ENCODE results near the gene RPS29. TPM values are rescaled to one million over a fixed set of nuclear protein-coding genes. Genes with fewer than 3 reads are reported as not detected.

RPS29 gene
- total RNA-seq = 1,860 and 1,913 TPM in 2 replicates

- Mint-ChIP-seq H3K4me3 (peak within 1 kb of the TSS; percentile 93), H3K27ac (peak within 1 kb of the TSS; percentile 99), H3K4me1 (ENCODE audit: low read depth) (peaks cover 46% of the 10 kb centered on the region), H3K9me3 (no peaks in the 10 kb centered on the region), H3K36me3 (ENCODE audit: low read depth) (peaks cover 52% of the 10 kb centered on the region), H3K27me3 (ENCODE audit: insufficient read depth) (peaks cover 3% of the 10 kb centered on the region)
- peak; percentile 97 for DNase-seq (ENCODE audit: low spot score)
- intact Hi-C loops (cut with micrococcal nuclease) = loop anchor here (1.0 to 10.0 kb wide), 10 partner anchors 12 to 1249 kb away; partner anchors contain the start of genes DMAC2L, L2HGDH, LRR1 and MGAT2
These were observed at the start of gene RPS29 for GRCh38 chr14:49585803-49586672. TSS of gene RPS29 (minus strand) at chr14:49586380. CDS start at chr14:49586346, 34 bp downstream.

- Mint-ChIP-seq H3K36me3 (ENCODE audit: low read depth) (peaks cover 25% of the 10 kb centered on the region), H3K27me3 (ENCODE audit: insufficient read depth) (no peaks in the 10 kb centered on the region), H3K9me3 (no peaks in the 10 kb centered on the region), H3K4me1 (ENCODE audit: low read depth) (peaks cover 38% of the 10 kb centered on the region), H3K27ac (peak within 1 kb of the TSS; percentile 96), H3K4me3 (peak within 1 kb of the TSS; percentile 93)
- intact Hi-C loops (cut with micrococcal nuclease) = loop anchor here (1.0 to 5.0 kb wide), 8 partner anchors 14 to 898 kb away; partner anchors contain the start of genes KLHDC2, LRR1, MAP4K5 and MGAT2
- peak; percentile 53 for DNase-seq (ENCODE audit: low spot score)
These were observed 48.6 kb upstream of the RPS29 start, which contains the start of gene DNAAF2 for GRCh38 chr14:49634547-49635334. TSS of gene DNAAF2 (minus strand) at chr14:49635244. CDS start at chr14:49635149, 95 bp downstream.

DNA sequence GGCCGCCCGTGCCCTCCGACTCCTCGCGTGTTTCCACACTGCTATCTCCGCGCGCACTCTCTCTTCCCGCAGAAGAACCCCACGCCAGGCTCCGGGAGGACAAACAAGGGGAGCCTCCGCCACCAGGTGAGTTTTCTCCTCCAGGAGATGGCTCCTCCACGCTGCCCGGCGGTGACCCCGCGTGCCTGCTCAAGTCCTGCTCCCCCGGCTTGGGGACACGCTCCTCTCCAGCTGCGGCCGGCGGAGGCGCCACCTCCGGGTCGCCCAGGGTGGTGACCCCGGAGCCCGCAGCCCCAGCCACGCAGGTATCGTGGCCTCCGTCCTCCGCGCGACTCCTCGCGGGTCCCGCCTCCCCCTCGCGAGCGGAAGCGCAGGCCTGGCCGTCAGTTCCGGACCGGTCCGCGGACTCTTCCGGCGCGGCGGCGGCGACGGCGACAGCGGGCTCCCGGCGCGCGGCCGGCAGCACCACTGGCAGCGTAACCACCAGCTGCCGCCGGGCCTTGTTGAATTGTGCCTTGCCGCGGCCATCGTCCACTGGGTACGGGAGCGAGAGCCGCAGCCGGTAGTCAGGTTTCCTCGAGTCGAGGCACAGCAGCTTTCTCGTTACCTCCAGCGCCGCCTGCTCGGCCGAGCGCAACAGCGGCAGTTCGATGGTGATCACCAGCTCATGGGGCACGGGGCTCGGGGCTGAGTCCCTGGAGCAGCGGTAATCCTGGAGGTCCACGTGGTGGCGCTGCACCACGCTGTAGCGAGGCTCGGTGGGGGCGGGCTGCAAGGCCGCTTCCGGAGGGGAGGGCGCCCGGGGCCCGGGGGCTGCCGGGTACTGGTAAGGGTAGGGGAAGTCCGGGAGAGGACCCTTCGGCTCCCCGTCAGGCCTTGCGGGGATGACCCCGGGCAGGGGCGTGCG, 47.7 kb upstream of the RPS29 start:
- H3K4me1 Mint-ChIP-seq (ENCODE audit: low read depth) = peaks cover 39% of the 10 kb centered on the region
- H3K27me3 Mint-ChIP-seq (ENCODE audit: insufficient read depth) = no peaks in the 10 kb centered on the region
- peak; percentile 93 for DNase-seq (ENCODE audit: low spot score)
- H3K4me3 Mint-ChIP-seq = peak overlapping the region; percentile 93
- H3K9me3 Mint-ChIP-seq = no peaks in the 10 kb centered on the region
- intact Hi-C loops (cut with micrococcal nuclease) = loop anchor here (1.0 to 5.0 kb wide), 8 partner anchors 14 to 898 kb away; partner anchors contain the start of genes KLHDC2, LRR1, MAP4K5 and MGAT2
- peak overlapping the region; percentile 96 for H3K27ac Mint-ChIP-seq
- H3K36me3 Mint-ChIP-seq (ENCODE audit: low read depth) = peaks cover 21% of the 10 kb centered on the region

DNA sequence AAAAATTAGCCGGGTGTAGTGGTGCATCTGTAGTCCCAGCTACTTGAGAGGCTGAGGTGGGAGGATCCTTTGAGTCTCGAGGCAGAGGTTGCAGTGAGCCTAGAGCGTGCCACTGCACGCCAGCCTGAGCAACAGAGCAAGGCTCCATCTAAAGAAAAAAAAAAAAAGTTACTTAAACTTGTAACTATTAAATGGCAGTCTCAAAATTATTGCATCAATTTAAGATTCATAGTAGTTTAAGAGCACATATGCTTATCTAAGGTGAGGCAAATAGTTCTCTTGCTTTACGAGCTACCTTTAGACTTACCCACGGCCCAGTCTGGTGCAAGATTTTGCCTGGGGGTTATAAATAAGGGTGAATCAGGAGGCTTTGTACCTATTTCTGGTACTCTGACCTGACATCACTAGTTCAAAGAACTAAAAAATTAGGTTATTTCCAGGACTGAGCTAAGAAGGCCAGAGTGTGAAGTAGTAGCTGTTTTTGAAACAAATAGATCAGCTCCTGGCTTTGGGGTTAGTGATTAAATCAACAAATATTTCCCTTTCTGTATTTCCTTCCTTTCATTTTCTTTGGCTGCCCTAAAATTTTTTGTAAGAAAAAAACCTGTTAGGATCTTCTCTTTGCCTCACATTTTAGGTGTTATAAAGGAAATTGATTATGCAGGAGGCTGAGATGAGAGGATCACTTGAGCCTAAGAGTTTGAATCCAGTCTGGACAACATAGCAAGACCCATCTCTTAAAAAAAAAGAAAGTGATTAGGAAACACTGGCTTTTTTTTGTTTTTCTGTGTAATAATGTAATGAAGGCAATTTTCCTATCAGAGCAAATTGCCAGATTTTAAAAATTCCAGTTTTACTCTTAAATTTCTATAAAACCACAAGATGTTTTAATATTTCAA, 38.0 kb upstream of the RPS29 start:
- intact Hi-C loops (cut with micrococcal nuclease) = loop anchor here (5.0 kb wide), 2 partner anchors 378 to 608 kb away; partner anchors contain the start of gene SOS2
- Mint-ChIP-seq H3K9me3 (no peaks in the 10 kb centered on the region), H3K4me3 (peak overlapping the region; percentile 98), H3K27ac (peak overlapping the region; percentile 53), H3K4me1 (ENCODE audit: low read depth) (peaks cover 51% of the 10 kb centered on the region), H3K36me3 (ENCODE audit: low read depth) (peaks cover 38% of the 10 kb centered on the region), H3K27me3 (ENCODE audit: insufficient read depth) (no peaks in the 10 kb centered on the region)
- no peak for DNase-seq (ENCODE audit: low spot score)

- H3K4me1 Mint-ChIP-seq (ENCODE audit: low read depth) = peaks cover 53% of the 10 kb centered on the region
- intact Hi-C loops (cut with micrococcal nuclease) = loop anchor here (5.0 kb wide), 2 partner anchors 379 to 609 kb away; partner anchors contain the start of gene SOS2
- H3K4me3 Mint-ChIP-seq = peak overlapping the region; percentile 98
- peak overlapping the region; percentile 53 for H3K27ac Mint-ChIP-seq
- no peaks in the 10 kb centered on the region for H3K27me3 Mint-ChIP-seq (ENCODE audit: insufficient read depth)
- H3K9me3 Mint-ChIP-seq = no peaks in the 10 kb centered on the region
- no peak for DNase-seq (ENCODE audit: low spot score)
- H3K36me3 Mint-ChIP-seq (ENCODE audit: low read depth) = peaks cover 46% of the 10 kb centered on the region
These were observed 37.2 kb upstream of the RPS29 start for GRCh38 chr14:49623387-49623786.

DNA sequence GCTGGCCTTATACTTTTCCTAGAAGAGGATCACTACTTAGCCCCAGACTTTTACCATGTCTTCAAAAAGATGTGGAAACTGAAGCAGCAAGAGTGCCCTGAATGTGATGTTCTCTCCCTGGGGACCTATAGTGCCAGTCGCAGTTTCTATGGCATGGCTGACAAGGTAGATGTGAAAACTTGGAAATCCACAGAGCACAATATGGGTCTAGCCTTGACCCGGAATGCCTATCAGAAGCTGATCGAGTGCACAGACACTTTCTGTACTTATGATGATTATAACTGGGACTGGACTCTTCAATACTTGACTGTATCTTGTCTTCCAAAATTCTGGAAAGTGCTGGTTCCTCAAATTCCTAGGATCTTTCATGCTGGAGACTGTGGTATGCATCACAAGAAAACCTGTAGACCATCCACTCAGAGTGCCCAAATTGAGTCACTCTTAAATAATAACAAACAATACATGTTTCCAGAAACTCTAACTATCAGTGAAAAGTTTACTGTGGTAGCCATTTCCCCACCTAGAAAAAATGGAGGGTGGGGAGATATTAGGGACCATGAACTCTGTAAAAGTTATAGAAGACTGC, 35.9 kb upstream of the RPS29 start:
- Mint-ChIP-seq H3K27ac (peak overlapping the region; percentile 76), H3K27me3 (ENCODE audit: insufficient read depth) (no peaks in the 10 kb centered on the region), H3K36me3 (ENCODE audit: low read depth) (peaks cover 50% of the 10 kb centered on the region), H3K9me3 (no peaks in the 10 kb centered on the region), H3K4me1 (ENCODE audit: low read depth) (peaks cover 55% of the 10 kb centered on the region), H3K4me3 (peak overlapping the region; percentile 98)
- intact Hi-C loops (cut with micrococcal nuclease) = loop anchor here (5.0 kb wide), 2 partner anchors 380 to 610 kb away; partner anchors contain the start of gene SOS2
- no peak for DNase-seq (ENCODE audit: low spot score)

DNA sequence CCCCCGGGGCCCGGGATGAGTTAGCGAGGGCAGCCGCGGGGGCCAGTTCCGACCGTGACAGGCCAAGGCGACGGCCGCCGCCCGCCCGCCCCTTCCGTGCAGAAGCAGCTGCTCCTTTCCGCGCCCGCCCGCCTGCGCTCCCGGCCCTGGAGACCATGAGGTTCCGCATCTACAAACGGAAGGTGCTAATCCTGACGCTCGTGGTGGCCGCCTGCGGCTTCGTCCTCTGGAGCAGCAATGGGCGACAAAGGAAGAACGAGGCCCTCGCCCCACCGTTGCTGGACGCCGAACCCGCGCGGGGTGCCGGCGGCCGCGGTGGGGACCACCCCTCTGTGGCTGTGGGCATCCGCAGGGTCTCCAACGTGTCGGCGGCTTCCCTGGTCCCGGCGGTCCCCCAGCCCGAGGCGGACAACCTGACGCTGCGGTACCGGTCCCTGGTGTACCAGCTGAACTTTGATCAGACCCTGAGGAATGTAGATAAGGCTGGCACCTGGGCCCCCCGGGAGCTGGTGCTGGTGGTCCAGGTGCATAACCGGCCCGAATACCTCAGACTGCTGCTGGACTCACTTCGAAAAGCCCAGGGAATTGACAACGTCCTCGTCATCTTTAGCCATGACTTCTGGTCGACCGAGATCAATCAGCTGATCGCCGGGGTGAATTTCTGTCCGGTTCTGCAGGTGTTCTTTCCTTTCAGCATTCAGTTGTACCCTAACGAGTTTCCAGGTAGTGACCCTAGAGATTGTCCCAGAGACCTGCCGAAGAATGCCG, 35.1 kb upstream of the RPS29 start:
- DNase-seq (ENCODE audit: low spot score) = no peak
- peak overlapping the region; percentile 98 for H3K4me3 Mint-ChIP-seq
- H3K9me3 Mint-ChIP-seq = no peaks in the 10 kb centered on the region
- H3K27me3 Mint-ChIP-seq (ENCODE audit: insufficient read depth) = peaks cover under 1% of the 10 kb centered on the region
- H3K4me1 Mint-ChIP-seq (ENCODE audit: low read depth) = peaks cover 57% of the 10 kb centered on the region
- intact Hi-C loops (cut with micrococcal nuclease) = loop anchor here (2.0 to 5.0 kb wide), 4 partner anchors 232 to 611 kb away; partner anchors contain the start of genes ARF6, NEMF and SOS2
- peak overlapping the region; percentile 98 for H3K27ac Mint-ChIP-seq
- peaks cover 49% of the 10 kb centered on the region for H3K36me3 Mint-ChIP-seq (ENCODE audit: low read depth)

DNA sequence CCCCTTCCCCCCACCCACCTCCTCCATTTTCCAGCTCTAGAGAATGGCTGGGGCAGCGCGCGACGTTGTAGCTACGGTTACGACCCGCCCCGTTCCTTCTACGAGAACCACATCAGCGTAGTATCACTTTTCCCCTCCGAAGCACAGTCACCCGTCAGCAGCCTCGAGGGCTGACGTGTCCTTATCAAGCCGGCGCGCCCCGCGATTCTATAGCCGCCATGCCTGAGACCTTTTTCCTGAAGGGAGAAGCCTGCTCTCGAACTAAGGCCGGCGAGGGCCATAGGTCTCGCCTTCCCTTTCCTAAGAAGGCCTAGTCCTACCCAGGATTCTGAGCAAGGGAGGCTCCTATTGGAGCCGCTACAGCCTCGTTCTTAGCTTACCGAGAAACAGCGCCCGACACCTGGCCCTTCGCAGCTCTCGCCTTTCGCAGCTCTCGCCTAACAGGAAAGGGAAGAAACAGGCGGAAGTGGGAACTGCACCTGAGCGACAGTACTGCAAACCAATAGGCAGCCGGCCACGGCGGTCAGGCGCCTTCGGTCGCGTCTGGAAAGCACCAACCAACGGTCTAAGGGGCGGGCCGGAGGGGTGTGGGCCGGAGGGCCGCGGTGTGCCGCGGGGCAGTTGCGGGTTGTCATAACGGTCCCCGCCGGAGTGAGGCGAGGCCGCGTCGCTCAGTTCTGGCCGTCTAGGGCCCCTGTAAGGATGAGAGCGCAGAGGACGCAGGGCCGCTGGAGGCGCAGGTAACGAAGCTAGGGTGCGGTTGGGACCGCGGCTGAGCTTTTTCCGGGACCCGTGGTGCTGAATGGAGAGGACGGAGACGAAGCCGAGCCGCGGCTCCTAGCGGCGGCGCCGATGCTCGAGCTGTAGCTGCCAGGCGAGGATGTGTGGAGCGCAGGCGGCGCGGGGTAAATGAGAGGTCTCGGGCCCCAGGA, 34.3 kb upstream of the RPS29 start, which contains the start of the genes MGAT2 and RPL36AL:
TSS of gene MGAT2 (plus strand) at position 618 of the 932 bp plus-strand sequence. CDS start 470 bp downstream, outside the sequence.
TSS of gene RPL36AL (minus strand) at position 445 of the 932 bp plus-strand sequence. CDS start 1,522 bp downstream, outside the sequence.
- intact Hi-C loops (cut with micrococcal nuclease) = loop anchor here (1.0 to 5.0 kb wide), 11 partner anchors 14 to 692 kb away; partner anchors contain the start of genes ARF6, DMAC2L, KLHDC2 and L2HGDH
- Mint-ChIP-seq H3K4me1 (ENCODE audit: low read depth) (peaks cover 53% of the 10 kb centered on the region), H3K4me3 (peak within 1 kb of the TSS; percentile 98), H3K27me3 (ENCODE audit: insufficient read depth) (peaks cover 2% of the 10 kb centered on the region), H3K36me3 (ENCODE audit: low read depth) (peaks cover 44% of the 10 kb centered on the region), H3K9me3 (no peaks in the 10 kb centered on the region), H3K27ac (peak within 1 kb of the TSS; percentile 98)
- peak; percentile 96 for DNase-seq (ENCODE audit: low spot score)

DNA sequence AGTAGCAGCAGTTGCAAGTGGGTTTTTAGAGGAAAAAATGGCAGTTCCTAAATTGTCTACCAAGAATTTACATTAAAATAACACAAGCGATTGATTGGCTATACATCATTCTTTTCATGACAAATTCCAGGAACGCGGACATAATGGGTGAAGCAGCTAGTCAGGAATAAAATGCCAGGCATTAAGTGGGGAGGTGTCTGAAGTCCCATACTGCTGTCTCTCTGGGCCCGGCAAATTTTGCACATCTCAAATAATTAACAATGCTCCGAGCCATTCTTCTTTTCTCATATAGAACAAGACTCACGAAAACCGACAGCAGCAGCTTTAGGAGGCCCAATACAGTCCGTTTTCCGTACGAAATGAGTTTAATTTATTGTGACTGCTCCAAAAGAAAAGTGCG, 33.5 kb upstream of the RPS29 start:
- peak overlapping the region; percentile 98 for H3K27ac Mint-ChIP-seq
- H3K27me3 Mint-ChIP-seq (ENCODE audit: insufficient read depth) = peaks cover 2% of the 10 kb centered on the region
- peak overlapping the region; percentile 98 for H3K4me3 Mint-ChIP-seq
- H3K4me1 Mint-ChIP-seq (ENCODE audit: low read depth) = peaks cover 48% of the 10 kb centered on the region
- no peak for DNase-seq (ENCODE audit: low spot score)
- no peaks in the 10 kb centered on the region for H3K9me3 Mint-ChIP-seq
- H3K36me3 Mint-ChIP-seq (ENCODE audit: low read depth) = peaks cover 45% of the 10 kb centered on the region
- intact Hi-C loops (cut with micrococcal nuclease) = loop anchor here (1.0 to 5.0 kb wide), 11 partner anchors 15 to 693 kb away; partner anchors contain the start of genes ARF6, DMAC2L, KLHDC2 and L2HGDH
